Chondrocyte (in vitro differentiated cells): ENCODE measurements around the gene PRKCG. TPM values are rescaled to one million over a fixed set of nuclear protein-coding genes. Genes with fewer than 3 reads are reported as not detected.

Source experiments
- DNase-seq: peaks from one replicate; pipeline ENCODE4 v3.0.0; 2021; ENCODE audit warnings: mixed read lengths, low spot score
- H3K27ac Mint-ChIP-seq: one replicate; pipeline ENCODE4 v1.8.0; 2021; ENCODE audit warnings: mild to moderate bottlenecking, moderate library complexity, mixed read lengths; ENCODE audit not compliant: unreplicated experiment
- H3K27me3 Mint-ChIP-seq: 2 replicates; pipeline ENCODE4 v1.8.0; 2021; ENCODE audit warnings: low read depth, mixed read lengths
- H3K36me3 Mint-ChIP-seq: 2 replicates; pipeline ENCODE4 v1.8.0; 2021; ENCODE audit warnings: low read depth, mixed read lengths
- H3K4me1 Mint-ChIP-seq: 2 replicates; pipeline ENCODE4 v1.8.0; 2021; ENCODE audit warnings: low read depth, mild to moderate bottlenecking, mixed read lengths
- H3K4me3 Mint-ChIP-seq: one replicate; pipeline ENCODE4 v1.8.0; 2021; ENCODE audit warnings: mild to moderate bottlenecking, moderate library complexity, mixed read lengths; ENCODE audit not compliant: unreplicated experiment
- H3K9me3 Mint-ChIP-seq: 2 replicates; pipeline ENCODE4 v1.8.0; 2021; ENCODE audit warnings: low read depth, mixed read lengths
- total RNA-seq: library from RNA; stranded (reverse); gene quantifications from 3 replicates; pipeline ENCODE4 v1.2.1, GENCODE V29; 2021
- TF ChIP-seq, protein P1 (sequence below): fragments of 200-600 bp; sonication (generic); IDR thresholded peaks from 2 replicates; pipeline ENCODE4 v1.5.0; 2021; ENCODE audit warnings: antibody characterized with exemption, mild to moderate bottlenecking, moderate library complexity

Gene PRKCG
- total RNA-seq, 1 donor from 2014 or later, result 0.15 TPM

DNA sequence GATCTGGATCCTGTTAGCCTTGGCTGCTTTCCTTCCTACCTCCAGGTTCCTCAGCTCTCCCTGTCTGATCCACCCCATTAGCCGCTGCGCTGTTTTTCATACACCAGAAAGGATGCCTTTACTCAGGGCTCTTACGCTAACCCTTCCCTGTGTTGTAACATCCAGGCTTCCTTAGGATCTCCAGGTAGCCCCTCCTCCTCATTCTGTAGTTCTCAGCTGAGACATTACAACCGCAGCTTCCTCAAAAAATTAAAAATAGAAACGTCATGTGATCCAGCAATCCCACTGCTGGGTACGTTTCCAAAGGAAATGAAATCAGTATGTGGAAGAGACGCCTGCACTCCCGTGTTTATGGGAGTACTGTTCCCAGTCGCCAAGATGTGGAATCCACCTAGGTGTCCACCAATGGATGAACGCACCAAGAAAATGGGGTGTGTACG is 32.7 kb upstream of the PRKCG start:
- no peak overlapping the region for H3K27ac Mint-ChIP-seq
- TF ChIP-seq, protein P1, sequence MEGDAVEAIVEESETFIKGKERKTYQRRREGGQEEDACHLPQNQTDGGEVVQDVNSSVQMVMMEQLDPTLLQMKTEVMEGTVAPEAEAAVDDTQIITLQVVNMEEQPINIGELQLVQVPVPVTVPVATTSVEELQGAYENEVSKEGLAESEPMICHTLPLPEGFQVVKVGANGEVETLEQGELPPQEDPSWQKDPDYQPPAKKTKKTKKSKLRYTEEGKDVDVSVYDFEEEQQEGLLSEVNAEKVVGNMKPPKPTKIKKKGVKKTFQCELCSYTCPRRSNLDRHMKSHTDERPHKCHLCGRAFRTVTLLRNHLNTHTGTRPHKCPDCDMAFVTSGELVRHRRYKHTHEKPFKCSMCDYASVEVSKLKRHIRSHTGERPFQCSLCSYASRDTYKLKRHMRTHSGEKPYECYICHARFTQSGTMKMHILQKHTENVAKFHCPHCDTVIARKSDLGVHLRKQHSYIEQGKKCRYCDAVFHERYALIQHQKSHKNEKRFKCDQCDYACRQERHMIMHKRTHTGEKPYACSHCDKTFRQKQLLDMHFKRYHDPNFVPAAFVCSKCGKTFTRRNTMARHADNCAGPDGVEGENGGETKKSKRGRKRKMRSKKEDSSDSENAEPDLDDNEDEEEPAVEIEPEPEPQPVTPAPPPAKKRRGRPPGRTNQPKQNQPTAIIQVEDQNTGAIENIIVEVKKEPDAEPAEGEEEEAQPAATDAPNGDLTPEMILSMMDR, result no peak
- no peaks in the 10 kb centered on the region for H3K36me3 Mint-ChIP-seq
- no peaks in the 10 kb centered on the region for H3K9me3 Mint-ChIP-seq
- H3K4me3 Mint-ChIP-seq, result no peak overlapping the region
- H3K27me3 Mint-ChIP-seq, result peaks cover 5% of the 10 kb centered on the region
- no peak for DNase-seq
- H3K4me1 Mint-ChIP-seq, result peaks cover 9% of the 10 kb centered on the region

DNA sequence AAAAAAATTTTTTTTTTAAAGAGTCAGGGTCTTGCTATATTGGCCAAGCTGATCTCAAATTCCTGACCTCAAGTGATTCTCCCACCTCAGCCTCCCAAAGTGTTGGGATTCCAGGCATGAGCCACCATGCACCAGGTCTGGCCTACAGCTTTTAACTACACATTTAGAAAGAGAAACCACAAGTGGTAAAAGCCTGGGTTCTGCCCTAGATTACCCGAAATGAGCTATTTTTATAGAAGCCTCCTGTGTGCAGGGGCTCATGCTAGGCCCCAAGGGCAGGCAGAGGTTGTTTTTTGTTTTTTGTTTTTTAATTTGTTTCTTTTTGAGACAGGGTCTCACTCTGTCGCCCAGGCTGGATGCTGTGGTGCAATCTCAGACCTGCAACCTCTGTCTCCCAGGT is 28.3 kb upstream of the PRKCG start:
- TF ChIP-seq, protein P1, result no peak
- H3K4me1 Mint-ChIP-seq, result peaks cover 14% of the 10 kb centered on the region
- no peaks in the 10 kb centered on the region for H3K36me3 Mint-ChIP-seq
- H3K27ac Mint-ChIP-seq, result no peak overlapping the region
- no peaks in the 10 kb centered on the region for H3K9me3 Mint-ChIP-seq
- H3K27me3 Mint-ChIP-seq, result no peaks in the 10 kb centered on the region
- H3K4me3 Mint-ChIP-seq, result no peak overlapping the region
- DNase-seq, result no peak

DNA sequence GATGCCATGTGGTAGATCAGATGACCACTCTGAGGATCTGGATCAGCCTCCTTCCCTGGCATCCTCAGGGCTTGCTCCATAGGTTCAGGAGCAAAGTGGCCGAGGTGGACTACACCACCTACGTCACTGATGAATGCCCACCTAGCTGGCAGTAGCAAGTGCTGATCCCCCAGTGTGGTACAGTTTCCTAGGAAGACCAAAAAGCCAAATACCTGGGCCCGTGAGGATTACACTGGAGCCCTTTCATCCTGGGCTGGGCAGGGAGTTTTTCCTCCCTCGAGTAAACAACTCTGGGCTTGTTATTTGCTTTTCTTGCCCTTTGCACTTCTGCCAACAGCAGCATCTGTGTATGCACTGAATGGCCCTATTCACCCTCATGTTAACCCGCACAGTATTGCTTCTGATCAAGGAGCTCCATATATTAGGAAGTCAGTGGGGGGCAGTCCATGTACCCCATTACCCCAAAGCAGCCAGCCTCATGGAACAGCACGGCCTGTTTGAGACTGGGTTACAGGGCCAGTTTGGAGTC is 17.6 kb upstream of the PRKCG start:
- TF ChIP-seq, protein P1, result no peak
- H3K27ac Mint-ChIP-seq, result no peak overlapping the region
- H3K36me3 Mint-ChIP-seq, result no peaks in the 10 kb centered on the region
- no peak for DNase-seq
- no peaks in the 10 kb centered on the region for H3K27me3 Mint-ChIP-seq
- H3K4me3 Mint-ChIP-seq, result no peak overlapping the region
- H3K9me3 Mint-ChIP-seq, result no peaks in the 10 kb centered on the region
- H3K4me1 Mint-ChIP-seq, result peaks cover 22% of the 10 kb centered on the region

DNA sequence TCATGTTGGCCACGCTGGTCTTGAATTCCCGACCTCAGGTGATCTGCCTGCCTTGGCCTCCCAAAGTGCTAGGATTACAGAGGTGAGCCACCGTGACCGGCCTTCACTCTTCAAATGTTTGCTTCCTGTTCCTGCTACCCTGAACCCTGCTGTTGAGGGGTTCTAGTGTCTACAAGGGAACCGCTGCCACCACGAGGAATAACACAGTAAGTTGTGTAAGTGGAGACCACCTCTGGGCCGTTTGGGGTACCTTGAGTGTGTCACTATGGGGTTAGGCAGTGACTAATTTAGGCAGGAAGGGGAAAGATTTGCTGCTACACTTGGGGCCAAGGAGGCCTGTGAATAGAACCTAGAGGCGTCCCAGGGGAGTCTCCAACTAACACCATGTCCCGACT is 16.5 kb upstream of the PRKCG start:
- Mint-ChIP-seq H3K4me3 (peak overlapping the region; percentile 76), H3K36me3 (peaks cover under 1% of the 10 kb centered on the region), H3K9me3 (no peaks in the 10 kb centered on the region), H3K4me1 (peaks cover 24% of the 10 kb centered on the region), H3K27me3 (no peaks in the 10 kb centered on the region), H3K27ac (peak overlapping the region; percentile 100)
- TF ChIP-seq, protein P1, result no peak
- no peak for DNase-seq

DNA sequence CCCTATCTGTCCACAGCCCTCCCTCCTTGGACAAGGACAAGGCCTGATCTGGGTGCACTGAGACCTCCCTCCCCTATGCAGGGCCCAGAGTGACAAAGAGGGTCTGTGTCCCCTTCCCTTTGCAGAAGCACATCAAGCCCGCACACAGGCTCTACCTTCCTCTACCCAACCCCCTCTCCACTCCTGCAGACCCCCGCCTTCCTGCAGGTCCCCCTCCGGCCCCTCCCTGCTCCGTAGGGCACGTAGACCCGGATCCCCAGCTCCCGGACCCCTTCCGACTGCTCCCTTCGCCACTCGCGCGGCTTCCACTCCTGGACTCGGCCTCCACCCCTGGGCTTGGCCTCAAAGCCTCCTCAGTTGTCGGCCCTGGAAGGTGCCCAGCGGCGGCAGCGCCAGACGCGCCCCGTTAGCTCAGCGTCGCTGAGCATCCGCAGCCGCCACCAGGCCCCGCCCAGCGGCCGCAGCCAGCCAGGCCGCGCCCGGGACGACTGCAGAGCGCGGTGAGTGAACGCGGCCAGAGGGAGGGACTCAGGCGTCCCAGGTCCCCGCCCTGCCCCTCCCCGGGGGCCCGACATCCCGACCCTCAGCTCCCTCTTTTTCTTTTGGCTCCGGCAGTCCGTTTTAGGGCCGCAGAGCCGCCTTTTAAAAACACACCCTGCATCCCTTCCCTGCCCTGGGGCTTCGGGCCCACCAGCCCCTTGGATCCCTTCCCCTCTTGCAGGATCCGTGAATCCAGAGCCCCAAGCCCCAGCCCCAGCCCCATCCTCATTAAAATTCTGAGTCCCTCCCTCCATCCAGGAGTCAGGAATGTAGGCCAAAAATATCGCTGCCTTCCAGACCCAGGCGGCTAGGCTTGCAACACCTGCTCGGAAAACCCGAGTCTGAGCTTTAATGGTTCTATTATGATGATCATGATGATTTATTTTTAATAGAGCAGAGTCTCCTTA is 15.8 kb upstream of the PRKCG start:
- H3K4me3 Mint-ChIP-seq, result peak overlapping the region; percentile 76
- H3K27me3 Mint-ChIP-seq, result no peaks in the 10 kb centered on the region
- TF ChIP-seq, protein P1, result no peak
- peak overlapping the region; percentile 100 for H3K27ac Mint-ChIP-seq
- no peaks in the 10 kb centered on the region for H3K9me3 Mint-ChIP-seq
- DNase-seq, result peak; percentile 91
- peaks cover 29% of the 10 kb centered on the region for H3K4me1 Mint-ChIP-seq
- H3K36me3 Mint-ChIP-seq, result peaks cover 3% of the 10 kb centered on the region
